ENCODE data around the gene APOBEC3H. TPM values are rescaled to one million over a fixed set of nuclear protein-coding genes. Genes with fewer than 3 reads are reported as not detected.

The APOBEC3H gene
- total RNA-seq, 1 donor from 2014 or later = not detected

GRCh38 chr22:39081016-39081415 lies 16.0 kb upstream of the APOBEC3H start:
- DNase-seq (ENCODE audit: low spot score) = no peak

DNA sequence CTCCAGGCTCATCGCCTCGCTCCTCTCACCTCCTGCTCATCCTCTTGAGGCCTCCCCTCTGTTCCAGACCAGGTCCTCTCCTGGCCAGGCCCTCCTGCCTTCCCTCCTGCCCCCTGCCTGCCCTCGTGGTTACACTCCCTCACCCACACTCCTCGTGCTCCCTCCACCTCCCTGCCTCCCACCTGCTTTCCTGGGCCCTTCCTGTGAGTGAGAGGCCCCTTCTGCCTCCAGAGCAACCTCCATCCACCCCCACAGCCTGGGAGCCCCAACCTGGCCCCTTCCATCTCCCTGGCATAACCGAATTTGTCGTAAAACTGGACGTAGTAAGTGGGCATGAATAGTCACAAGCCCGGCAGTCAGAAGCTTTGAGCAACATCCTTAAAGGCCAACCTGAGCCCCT lies 15.4 kb upstream of the APOBEC3H start:
- no peak for DNase-seq (ENCODE audit: low spot score)

- no peak for DNase-seq (ENCODE audit: low spot score)
These were observed 13.6 kb upstream of the APOBEC3H start for GRCh38 chr22:39083212-39084165.

- no peak for DNase-seq (ENCODE audit: low spot score)
These were observed 12.4 kb upstream of the APOBEC3H start for GRCh38 chr22:39084666-39085065.

GRCh38 chr22:39087098-39087497 lies 9.9 kb upstream of the APOBEC3H start:
- no peak for DNase-seq (ENCODE audit: low spot score)

DNA sequence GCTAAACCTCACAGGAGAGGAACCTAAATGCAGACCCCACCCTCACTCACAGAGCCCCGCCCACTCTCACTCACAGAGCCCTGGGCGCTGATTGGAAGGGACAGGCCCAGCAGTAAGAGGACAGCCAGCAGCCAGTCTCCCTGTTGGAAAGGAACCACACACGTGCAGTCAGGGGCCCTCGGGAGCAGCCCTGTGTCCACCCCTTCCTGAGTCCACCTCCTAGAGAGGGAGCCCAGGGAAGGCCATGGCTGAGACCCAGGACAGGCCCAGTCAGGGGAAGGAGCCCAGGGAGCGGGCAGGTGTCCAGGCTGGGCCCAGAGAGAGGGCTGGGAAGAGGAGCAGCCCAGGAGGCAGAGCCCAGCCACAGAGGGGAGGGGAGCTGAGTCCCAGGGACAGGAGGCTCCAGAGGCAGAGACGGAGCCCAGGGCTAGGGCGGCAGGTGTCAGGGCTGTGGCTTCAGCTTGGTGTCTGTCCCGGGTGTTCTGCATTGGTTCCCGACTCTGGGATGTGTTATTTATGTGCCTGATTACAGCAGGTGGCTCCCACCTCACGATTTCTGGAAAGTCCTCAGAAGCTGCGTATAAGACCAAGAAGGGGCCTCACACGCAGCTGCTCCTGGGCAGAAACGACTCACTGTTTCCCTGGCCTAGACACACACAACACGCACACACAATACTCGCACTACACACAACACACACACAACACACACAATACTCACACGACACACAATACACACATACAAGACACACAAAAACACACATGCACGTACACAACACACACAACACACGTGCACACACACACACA lies 9.0 kb upstream of the APOBEC3H start:
- no peak for DNase-seq (ENCODE audit: low spot score)

DNA sequence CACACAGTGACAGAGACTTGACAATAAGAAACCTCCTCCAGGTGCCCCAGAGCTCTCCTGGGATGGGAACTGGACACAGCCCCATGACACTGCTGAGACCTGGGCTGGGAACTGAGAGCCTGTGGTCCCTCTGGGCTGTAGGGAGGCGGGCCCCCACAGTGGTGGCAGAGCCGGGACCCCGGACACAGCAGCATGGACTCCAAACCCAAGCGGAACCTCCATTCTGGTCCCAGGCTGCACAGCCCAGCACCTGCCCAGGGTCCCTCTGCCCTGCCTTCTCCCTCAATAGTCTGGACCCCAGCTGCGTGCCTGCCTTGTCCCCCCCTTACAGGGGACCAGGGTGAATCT lies 8.4 kb upstream of the APOBEC3H start:
- DNase-seq (ENCODE audit: low spot score) = no peak

DNA sequence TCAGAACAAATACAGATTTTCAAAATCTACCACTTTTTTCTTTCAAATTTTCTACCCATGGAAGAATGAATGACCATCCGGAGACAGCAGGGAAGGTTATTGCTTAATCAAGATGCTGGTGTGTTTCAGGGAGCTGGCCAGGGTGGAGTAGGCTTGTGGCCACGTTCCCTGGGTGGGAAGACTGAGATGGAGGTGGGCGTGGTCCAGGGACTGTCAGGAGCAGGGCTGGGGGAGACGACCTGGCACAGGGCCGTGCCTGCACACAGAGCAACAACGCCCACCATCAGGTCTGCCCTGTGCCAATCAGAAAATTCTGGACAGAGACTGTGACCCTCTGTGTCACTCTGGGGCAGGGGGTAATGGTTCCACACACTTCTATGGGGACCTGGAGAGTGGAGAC lies 7.1 kb upstream of the APOBEC3H start:
- no peak for DNase-seq (ENCODE audit: low spot score)

DNA sequence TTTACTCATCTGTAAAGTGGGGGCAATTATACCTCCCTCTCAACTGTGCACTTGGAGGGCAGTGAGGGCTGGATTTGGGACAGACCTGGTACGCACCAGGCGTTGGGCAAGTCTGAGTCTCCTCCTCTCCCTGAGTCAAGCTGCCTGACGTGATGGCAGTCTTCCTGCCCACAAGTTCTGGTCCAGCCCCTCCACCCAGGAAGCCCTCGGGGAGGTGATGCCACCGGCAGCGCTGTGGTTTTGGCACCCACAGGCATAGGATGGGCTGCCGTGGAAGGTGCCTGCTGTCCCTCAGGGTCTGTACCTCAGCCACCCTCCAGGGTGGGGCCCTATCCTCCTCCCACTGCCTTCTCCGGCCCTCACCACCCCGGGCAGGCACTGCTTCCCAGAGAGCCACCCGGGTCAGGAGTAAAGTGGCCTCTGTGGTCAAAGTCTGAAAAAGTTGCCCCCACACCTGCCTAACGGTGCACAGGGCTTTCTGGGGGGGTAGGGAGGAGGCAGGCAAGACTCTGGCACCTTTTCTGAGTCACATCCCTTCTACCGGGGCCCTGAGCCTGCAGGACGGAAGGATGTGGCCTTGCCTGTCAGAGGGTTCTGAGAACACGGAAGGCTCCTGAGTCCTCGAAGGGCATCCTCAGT lies 6.5 kb upstream of the APOBEC3H start:
- DNase-seq (ENCODE audit: low spot score) = no peak

DNA sequence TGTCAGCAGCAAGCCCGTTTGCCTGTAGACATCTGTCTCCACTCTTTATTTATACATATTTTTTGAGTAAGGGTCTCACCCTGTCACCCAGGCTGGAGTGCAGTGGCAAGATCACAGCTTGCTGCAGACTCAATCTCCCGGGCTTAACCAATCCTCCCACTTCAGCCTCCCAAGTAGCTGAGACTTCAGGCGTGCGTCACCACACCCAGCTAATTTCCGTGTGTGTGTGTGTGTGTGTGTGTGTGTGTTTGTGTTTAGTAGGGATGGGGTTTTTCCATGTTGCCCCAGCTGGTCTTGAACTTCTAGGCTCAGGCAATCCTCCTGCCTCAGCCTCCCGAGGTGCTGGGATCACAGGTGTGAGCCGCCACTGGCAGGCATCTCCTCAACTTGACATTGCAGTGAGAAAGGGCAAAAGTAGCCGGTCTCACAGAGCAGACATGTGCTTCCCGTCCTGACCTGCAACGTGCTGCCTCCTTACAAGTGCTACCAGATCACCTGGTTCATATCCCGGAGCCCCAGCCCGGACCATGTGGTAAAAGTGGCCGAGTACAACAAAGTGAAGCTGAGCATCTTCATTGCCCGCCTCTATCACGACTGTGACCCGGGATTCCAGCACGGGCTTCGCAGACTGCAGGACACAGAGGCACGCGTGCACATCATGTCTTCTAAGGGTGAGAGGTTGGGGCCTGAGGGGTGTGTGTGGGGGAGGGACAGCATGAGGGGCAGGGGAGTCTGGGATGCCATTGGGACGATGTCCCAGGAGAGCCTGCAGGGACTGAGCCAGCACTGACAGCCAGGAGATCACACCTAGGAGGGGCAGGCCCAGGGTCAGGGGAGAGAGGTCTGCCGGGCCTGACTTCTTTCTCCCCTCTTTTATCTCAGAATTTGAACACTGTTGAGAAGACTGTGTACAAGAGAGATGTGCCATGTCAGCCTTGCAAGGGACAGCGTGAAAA lies 5.6 kb upstream of the APOBEC3H start:
- no peak for DNase-seq (ENCODE audit: low spot score)

- no peak for DNase-seq (ENCODE audit: low spot score)
These were observed 4.8 kb upstream of the APOBEC3H start for GRCh38 chr22:39092111-39092862.

DNA sequence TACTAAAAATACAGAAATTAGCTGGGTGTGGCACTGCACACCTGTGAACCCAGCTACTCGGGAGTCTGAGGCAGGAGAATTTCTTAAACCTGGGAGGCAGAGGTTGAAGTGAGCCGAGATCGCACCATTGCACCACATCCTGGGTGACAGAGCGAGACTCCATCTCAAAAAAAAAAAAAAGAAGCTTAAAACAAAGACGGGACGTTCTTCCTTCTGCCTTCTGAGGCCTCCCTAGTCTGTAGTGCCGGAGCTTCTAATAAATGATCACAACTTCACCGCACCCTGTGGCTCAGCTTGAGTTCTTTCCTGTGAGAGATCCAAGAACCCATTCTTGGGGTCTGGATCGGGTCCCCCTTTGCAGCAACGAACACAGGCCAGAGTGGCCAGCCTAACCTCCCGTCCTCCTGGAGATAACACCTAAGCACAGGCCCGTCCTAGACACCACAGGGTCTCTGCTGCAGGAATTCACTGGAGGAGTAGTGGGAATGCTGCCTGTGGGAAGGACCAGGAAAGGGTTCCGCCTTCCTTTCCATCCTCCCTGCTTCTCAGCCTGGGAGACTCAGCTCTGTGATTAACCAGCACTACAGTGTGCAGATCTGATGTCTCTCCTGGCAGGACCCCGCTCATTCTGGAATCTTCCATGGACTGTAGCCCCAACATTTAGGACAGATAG lies 2.2 kb upstream of the APOBEC3H start:
- DNase-seq (ENCODE audit: low spot score) = no peak

- DNase-seq (ENCODE audit: low spot score) = no peak
These were observed 1.1 kb upstream of the APOBEC3H start for GRCh38 chr22:39095971-39096370.

DNA sequence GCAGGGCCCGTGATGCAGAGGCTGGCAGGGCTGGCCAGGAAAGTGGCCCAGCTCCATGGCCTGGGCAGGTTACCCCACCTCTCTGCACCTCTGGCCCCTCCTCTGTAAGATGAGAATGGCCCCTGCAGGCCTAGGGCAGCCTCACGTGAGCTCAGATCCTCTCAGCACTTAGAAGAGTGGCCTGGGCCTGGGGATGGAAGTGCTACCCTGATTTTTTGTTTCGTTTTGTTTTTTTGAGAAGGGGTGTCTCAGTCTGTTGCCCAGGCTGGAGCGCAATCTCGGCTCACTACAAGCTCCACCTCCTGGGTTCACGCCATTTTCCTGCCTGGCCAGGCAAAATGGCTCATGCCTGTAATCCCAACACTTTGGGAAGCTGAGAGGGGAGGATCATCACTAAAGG lies 982 bp downstream of the APOBEC3H start:
- no peak for DNase-seq (ENCODE audit: low spot score)

GRCh38 chr22:39098576-39098975 lies 1.5 kb downstream of the APOBEC3H start:
- DNase-seq (ENCODE audit: low spot score) = no peak

DNA sequence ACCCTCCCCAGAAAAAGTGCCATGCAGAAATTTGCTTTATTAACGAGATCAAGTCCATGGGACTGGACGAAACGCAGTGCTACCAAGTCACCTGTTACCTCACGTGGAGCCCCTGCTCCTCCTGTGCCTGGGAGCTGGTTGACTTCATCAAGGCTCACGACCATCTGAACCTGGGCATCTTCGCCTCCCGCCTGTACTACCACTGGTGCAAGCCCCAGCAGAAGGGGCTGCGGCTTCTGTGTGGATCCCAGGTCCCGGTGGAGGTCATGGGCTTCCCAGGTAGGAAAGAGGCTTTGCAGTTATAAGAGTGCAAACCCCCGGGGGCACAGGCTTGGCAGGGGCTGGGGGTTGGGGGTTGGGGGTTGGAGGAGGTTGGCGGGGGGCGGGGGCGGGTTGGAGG lies 4.2 kb downstream of the APOBEC3H start:
- no peak for DNase-seq (ENCODE audit: low spot score)

- DNase-seq (ENCODE audit: low spot score) = no peak
These were observed 6.4 kb downstream of the APOBEC3H start for GRCh38 chr22:39103431-39103830.

- no peak for DNase-seq (ENCODE audit: low spot score)
These were observed 9.3 kb downstream of the APOBEC3H start for GRCh38 chr22:39106326-39106725.

GRCh38 chr22:39108487-39108886 lies 11.4 kb downstream of the APOBEC3H start:
- no peak for DNase-seq (ENCODE audit: low spot score)

- DNase-seq (ENCODE audit: low spot score) = no peak
These were observed 12.3 kb downstream of the APOBEC3H start for GRCh38 chr22:39109361-39109760.
